D341Med (cell line): ENCODE measurements around the gene DAB2.

Experiments used
- DNase-seq: peaks from one replicate; pipeline ENCODE4 v3.0.0; 2012; ENCODE audit warnings: low spot score

DAB2 gene

DNA sequence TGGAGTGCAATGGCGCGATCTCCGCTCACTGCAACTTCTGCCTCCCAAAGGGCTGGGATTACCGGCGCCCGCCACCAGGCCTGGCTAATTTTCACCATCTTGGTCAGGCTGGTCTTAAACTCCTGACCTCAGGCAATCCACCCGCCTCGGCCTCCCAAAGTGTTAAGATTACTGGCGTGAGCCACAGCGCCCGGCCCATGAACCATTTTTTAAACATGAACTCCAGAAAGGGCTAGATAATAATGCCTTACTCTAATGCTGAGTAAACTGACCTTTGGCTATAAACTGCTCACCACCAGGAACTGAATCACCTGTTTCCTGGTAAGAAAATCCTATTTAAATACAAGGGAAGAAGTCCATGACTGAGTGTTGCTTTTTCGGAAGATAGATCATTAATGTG is 23.2 kb upstream of the DAB2 start:
- no peak for DNase-seq

- DNase-seq, result no peak
Observed at GRCh38 chr5:39447059-39447458, 22.3 kb upstream of the DAB2 start.

DNA sequence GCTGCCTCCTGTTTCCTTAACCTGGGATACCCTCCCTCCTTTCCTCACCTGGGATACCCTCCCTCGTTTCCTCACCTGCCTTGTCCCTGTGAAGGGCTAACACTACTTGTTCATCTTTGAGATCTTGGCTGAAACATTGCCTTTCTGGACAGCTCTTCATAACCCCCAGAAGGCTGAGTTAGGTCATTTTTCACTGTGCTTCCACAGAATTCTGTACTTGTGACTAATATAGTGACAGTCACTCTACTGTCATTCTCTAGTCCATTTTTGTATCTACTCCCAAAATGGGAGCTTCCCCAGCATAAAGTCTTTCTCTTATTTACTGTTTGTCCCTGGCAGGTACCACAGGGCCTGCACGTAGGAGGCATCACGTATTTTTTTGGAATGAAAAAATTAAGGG is 21.5 kb upstream of the DAB2 start:
- no peak for DNase-seq

GRCh38 chr5:39443911-39444310 is 19.1 kb upstream of the DAB2 start:
- DNase-seq, result no peak

GRCh38 chr5:39442991-39443390 is 18.2 kb upstream of the DAB2 start:
- no peak for DNase-seq

GRCh38 chr5:39441838-39442237 is 17.1 kb upstream of the DAB2 start:
- no peak for DNase-seq

DNA sequence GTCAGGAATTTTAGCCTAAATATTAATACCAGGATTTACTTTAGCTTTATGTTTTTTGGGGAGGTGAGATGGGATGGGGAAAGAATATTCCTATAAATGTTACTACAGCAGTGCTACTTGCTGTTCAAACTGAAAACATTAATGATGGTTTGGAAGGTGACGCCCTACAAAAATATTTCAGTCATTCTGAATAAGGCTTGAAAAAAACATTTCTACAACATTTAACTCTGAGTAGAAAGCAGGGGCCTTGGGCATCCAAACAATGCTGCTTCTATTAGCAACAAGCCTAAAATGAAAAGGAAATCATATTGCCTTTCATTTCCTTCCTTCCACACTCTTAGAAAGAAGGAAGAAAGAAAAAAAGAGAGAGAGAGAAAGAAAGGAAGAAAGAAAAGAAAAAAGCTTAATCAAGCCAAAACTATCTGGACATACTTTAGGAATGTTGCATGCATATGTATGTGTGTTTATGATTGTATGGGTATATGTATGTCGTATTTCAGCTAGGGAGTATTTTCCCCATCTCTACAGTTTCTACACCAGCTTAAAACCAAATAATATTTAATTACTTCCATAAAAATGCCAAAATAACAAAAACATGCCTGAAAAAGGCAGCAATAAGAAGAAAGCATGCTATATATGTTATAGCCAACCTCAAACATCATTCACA is 16.3 kb upstream of the DAB2 start:
- DNase-seq, result no peak

GRCh38 chr5:39440192-39440957 is 15.6 kb upstream of the DAB2 start:
- no peak for DNase-seq

DNA sequence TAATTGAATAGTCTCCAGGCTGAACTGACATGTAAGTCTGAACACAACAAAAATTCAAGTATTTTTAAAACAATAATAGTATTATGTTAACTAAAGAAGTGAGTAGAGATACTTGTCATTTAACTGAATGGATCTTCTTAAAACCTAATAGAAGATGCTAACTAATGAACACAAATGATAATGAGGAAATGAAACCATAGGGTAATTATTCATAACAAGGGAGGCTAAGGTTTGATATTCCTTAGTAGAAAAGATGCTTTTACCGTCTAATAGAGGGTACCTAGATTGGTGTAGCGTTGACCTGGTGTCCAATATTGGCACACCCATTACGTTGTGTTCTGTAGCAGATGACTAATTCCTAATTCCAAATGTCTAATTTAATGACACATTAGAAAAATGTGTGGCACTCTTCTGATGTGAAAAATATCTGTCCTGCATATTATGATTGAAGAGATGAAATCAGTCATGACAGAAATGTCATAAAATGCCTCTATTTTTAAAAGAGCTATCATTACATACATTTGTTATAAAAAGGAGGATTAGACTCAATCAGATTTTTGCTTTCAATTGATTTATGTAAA is 14.9 kb upstream of the DAB2 start:
- DNase-seq, result no peak

GRCh38 chr5:39437467-39437866 is 12.7 kb upstream of the DAB2 start:
- no peak for DNase-seq

DNA sequence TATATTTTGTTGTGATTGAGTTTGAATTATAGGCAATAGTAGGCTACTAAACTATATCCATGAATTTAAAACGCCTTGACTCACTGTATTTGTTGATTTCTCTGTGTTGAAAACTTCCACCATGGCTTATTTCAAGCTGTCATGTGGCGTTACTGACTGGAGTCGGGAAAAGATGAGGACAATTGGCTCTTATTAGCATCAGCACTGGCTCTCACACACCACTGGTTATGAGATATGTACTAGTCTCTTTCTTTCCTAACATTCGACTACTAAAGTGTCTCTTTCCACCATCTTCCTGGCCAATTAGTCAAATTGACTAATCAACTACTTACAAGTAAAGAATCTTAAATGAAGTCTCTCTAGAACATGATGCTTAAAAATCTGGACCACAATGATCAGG is 9.1 kb upstream of the DAB2 start:
- DNase-seq, result no peak

DNA sequence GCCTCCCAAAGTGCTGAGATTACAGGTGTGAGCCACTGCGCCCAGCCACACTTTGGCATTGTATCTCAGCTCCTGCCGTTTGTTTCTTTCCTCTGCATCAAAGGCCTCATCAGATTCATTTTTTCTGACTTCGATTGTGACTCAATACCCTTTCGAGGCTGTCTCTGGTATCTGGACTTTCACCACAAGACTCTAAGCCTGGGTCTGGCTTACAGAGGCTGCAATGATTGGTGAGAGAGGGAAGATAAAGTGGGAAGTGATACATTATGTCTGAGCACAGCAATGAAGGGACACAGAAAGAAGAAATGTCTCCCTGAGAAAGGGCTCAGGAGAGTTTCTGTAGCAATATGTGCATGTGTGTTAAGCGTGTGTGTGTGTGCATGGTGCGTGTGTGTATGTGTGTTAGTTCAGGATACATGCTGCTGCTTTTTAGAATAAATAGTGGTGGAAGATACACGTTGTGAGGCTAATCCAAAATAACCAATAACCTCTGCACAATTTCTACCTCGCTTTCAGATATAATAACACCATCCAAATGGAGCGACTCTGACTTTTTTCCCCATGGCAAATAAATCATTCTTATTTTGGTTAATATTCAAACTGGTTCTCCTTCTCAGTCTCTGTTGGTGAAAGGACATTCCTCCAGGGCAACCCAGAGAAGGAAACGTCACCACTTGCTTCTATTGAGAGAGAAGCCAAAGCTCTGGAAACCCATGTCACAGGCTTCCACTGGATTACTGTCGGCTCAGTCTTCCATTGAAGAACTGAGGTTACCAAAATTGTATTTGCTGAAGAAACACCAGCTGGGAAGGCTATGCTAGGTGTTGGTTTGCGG is 8.1 kb upstream of the DAB2 start:
- no peak for DNase-seq

DNA sequence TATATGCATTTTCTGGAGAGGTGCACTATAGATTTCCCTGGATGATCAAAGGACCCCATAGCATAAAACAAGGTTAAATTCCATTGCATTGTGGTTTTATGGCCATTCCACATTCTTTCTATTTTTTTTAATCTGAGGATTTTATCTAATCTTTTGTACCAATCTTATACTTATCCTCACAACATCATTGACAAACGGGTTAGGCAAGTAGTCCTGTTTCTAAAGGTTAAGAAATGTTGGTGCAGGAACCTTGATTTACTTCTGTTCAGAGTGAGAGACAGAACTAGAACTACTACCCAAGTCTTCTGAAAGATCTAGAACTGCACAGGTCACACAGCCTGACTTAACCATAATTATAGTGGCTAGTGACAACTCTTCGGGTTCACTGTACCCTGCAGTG is 5.7 kb upstream of the DAB2 start:
- no peak for DNase-seq

- no peak for DNase-seq
Observed at GRCh38 chr5:39428640-39429039, 3.9 kb upstream of the DAB2 start.

DNA sequence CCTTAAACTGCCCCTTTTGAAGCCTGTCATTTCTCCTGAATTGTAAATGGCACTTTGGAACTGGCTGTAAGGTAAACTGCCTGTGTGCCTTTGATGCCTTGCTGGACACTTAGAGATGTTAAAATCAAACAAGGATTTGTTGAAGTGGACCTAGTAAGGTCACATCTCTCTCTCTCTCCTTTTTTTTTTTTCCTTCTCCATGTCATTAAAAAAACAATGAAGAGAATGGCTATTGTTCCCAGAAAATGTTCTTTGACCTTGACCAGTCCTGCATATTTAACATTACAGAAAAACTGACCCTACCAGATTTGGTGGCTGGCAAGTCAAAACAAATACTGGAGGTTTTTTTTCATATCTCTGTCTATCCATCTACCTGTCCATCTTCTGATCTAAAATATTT is 2.9 kb upstream of the DAB2 start:
- no peak for DNase-seq

DNA sequence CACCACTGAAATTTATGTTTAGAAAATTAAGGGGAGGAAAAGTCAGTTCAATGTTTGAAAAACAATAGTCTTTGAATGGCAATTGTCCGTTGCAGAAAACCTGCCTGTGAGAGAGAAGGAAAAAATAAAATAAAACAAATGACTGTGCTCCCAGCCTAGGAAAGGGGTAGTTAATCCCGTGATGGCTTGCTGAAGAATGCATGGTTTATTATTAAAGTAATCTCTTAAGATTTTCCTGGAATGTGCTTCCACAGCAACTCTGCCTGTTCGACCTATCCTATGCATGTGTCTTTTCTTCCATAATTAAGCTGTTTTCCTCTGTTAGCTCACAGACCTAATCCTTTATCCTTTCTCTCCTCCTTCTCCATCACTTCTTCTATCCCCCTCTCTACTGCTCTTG is 2.4 kb upstream of the DAB2 start:
- no peak for DNase-seq

DNA sequence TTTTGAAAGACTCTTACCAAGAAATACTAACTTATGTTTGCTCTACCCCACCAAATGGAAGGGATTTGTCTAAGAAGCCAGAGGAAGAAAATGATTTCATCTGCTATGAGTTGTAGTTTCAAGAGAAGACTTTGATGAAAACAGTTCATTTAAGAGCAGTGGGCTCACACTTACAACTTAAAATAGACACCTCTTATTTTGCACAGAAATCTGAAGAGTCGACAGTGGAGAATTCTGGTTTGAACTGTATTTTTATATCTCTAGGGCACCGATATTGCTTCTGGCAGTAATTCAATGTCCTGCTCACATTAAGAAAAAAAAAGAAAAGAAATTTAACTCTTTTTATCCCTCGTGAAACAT is 1.9 kb upstream of the DAB2 start:
- DNase-seq, result no peak

DNA sequence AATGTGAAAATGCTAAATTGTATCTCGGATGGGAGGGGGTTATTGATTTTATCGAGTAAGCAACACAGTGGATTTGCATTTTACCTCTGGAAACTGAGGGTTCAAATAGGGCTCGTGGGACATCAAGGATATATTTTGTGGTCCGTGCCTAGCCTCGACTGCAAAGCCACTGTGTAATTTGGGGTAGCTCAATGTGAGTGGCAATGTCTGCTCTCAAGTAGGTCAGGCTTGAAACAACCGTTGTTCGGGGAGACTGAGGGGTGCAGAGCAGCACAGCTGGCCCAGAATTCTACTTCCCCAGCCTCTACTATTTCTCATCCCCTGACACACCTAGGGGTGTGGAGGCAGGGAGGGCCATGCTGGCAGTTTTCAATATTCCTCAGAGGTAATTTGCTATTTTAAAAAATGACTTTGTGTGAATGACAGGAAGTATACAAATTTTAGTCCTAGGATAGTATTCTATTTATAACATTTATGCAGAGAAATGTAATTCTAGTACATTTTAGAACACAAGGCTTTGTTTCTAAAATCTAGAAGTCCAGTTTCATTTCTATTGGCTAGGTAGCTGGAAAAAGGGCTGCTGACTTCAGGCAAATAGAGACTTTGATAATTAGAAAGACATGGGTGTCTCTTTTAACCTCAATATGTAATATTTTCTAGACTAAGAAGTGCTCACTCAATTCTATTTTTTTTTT is 1.4 kb upstream of the DAB2 start:
- no peak for DNase-seq

DNA sequence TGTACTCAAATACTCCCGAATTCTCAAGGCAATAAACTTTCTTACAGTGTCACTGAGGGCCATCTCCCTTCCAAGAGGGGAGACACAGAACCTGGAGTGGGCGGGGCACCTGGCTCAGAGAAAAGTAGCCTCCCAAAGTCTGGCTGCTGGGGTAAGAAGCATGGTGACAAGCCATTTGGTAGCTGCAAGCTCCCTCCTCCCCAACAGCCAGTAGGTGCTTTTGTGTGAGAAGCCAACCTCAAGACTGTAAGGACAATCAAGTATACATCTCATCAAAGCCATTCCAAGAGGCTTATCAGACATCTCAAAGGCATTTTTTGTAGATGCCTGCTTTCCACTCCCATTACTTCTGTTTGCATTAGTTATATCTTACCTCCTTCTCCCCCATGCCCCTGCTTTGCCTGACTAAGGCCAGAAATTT is 1.4 kb downstream of the DAB2 start:
- DNase-seq, result no peak

GRCh38 chr5:39422728-39423285 is 2.0 kb downstream of the DAB2 start:
- no peak for DNase-seq

- DNase-seq, result no peak
Observed at GRCh38 chr5:39422036-39422606, 2.7 kb downstream of the DAB2 start.
